HG03571 (cell line): ENCODE data around the gene SLFN12L.

Source experiments
- ATAC-seq: cut with Tn5 transposase; IDR thresholded peaks from one replicate; pipeline ENCODE4 v1.9.1; 2021; ENCODE audit not compliant: unreplicated experiment

SLFN12L gene

GRCh38 chr17:35433075-35433894 lies 104.2 kb downstream of the SLFN12L start:
- peak; percentile 6 for ATAC-seq

GRCh38 chr17:35432176-35433074 lies 105.1 kb downstream of the SLFN12L start, which contains the start of gene SLFN12:
Gene SLFN12, minus strand, starts transcription at chr17:35432500. Its CDS starts 9,472 bp downstream, at chr17:35423028.
- peak; percentile 80 for ATAC-seq

GRCh38 chr17:35429702-35430101 lies 107.8 kb downstream of the SLFN12L start:
- ATAC-seq, result no peak

- ATAC-seq, result no peak
These were observed 109.2 kb downstream of the SLFN12L start for GRCh38 chr17:35428229-35428628.

GRCh38 chr17:35423761-35424160 lies 113.7 kb downstream of the SLFN12L start:
- ATAC-seq, result no peak
